DMS79 treated with DMSO at 0.1 percent for 48 hours (cell line): Measurements from ENCODE around the gene MYO1A.
A peak's percentile ranks its signal among the peaks of the same experiment; 100 is the strongest.
"Not testable (repeated sequence)": the region's sequence is repeated elsewhere in the genome, so short reads cannot be mapped to it uniquely, and the experiment has no call there.

Experiments
- DNase-seq: peaks from one replicate; lab custom pipeline; 2025; lab: John Stamatoyannopoulos, UW

MYO1A gene

DNA sequence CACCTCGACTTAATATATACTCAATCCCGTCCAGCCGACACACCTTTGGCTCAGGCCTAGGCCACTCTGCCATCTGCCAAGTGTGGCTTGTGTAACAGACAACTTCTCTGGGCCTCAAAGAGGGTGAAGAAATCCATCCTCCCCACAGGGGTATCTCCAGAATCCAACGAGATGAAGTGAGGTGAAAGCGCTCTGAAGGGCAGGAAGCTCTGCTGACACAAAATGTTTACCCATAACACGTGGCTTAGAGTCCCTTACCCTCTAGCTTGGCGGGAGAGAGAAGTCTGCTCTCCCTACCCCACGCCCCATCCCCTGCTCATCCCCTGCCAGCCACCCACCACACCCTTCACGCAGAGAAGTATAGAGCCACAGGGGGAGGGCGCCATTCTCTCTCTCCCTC is 56.6 kb downstream of the MYO1A start:
- DNase-seq, result no peak

DNA sequence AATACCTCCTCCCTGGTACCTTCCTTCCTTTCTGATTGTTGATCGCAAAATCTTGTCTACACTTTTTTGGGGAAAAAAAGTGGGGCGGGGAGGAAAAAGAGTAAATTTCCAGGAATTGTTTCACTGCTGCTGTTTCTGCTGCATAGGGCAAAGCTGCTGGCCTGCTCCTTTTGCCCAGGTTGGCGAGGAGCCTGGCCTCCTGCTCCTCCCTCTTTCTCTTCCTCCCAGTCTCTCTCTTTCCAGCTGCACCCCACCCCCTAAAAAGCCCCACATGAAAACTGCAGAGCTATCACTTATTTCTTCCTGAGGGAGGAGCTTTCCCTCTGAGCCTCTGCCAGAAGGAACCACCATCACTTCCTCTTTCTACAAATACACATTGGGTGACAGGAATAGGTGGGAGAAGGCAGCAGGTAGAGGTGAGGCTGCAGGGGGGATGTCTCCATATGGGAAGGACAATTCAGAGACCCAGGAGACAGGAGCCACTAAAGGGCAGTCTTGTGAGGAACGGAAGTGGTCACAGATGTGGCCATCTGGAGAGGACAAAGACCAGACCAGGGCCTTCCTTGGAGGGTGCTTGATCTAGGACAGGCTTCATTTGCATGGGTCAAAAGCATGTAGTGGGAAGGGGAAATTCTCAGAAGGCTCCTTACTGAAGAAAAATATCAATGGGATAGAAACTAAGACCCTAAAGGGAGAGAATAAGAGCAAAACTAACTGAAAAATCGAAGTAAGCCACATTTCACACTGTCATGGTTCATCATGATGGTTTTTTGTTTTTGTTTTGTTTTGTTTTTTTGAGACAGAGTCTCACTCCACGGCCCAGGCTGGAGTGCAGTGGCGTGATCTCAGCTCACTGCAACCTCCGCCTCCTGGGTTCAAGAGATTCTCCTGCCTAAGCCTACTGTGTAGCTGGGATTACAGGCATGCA is 58.3 kb downstream of the MYO1A start:
- no peak for DNase-seq

DNA sequence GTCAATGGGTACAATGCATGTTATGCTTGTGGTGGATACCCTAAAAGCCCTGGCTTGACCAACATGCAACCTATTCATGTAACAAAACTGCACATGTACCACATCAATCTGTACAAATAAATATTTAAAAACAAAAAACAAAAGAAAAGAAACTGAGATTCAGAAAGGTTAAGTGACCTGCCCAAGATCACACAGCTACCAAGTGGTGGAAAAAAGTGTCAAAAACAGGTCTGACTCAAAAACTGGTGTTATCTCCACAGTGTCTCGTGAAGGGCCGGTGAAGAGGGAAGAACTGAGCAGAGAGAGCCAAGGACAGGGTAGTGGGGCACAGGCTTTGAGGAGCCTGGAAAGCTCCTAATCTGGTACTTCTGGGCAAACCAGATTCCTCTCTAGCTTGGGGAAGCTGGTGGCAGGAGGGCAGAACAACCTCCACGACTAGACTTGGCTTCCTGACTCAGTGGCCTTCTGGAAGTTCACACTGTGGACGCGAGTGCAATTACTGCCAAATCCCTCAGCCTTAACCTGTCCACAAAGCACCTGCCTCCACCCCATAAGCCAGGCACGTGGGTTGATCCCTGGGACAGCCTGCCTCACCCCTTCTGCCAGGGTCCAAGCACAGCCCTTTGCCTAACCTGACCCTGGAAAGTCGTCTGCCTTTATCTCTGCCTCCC is 59.1 kb downstream of the MYO1A start:
- no peak for DNase-seq

DNA sequence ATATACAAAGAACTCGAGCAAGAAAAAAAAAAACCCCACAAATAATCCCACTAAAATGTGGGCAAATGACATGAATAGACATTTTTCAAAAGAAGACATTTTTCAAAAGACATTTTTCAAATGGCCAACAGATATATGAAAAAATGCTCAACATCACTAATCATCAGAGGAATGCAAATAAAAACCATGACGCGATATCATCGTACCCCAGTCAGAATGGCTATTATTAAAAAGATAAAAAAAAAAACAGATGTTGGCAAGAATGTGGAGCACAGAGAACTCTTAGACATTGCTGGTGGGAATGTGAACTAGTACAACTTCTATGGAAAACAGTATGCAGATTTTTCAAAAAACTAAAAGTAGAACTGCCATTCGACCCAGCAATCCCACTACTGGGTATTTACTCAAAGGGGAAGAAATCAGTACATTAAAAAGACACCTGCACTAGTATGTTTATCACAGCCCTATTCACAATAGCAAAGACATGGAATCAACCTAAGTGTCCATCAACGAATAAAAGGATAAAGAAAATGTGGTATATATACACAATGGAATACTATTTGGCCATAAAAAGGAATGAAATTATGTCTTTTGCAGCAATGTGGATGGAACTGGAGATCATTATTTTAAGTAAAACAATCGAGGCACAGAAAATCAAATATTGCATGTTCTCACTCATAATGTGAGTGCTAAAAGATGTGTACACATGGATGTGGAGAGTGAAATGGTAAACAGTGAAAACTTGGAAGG is 59.9 kb downstream of the MYO1A start:
- no peak for DNase-seq

DNA sequence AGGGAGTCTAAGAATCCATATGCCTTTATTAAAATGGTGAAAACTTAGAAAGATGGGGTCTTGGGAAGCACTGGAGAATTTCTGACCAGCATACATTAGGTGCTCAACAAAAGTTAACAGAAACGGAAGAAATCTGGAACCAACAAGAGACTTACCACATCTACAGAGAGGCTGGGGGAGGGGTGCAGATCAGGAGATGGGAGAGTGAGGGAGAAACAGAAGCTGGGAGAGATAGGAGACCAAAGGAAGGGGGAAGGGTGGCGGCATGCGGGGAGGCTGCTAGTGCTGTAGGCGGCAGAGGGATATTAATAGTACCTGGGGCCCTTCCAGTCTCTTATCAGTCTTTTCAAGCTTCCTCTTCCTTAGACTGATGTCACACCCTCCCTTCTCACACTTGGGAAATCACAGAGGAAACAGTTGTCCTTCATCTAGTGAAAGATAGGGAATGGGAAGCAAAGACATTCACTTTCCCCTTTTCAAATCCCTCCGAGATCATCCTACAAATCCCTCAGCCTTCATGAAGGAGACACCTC is 61.7 kb downstream of the MYO1A start:
- DNase-seq, result no peak

DNA sequence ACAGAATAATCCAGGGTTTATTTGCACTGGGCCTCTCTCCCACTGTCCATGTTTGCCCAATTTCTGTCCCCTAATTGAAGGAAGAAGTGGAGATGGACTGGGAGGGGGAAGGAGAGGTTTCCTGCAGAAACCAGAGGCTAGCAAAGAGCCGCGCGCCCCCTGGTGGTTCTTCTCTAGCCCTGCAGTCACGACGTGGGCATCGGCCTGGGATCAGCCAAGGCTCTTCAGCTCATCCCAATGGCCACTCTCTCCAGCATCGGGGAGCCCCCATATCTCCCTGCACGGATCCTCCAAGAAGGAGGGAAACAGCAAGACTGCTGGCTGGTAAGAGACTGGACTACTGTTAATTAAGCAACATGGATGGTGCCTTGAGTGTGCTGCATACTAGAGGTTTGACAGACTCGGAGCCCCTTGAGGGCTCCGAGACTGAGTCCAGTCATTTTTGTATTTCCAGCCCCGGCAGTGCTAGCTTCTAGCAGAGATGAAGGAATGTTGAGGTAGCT is 62.3 kb downstream of the MYO1A start:
- DNase-seq, result peak; percentile 33

DNA sequence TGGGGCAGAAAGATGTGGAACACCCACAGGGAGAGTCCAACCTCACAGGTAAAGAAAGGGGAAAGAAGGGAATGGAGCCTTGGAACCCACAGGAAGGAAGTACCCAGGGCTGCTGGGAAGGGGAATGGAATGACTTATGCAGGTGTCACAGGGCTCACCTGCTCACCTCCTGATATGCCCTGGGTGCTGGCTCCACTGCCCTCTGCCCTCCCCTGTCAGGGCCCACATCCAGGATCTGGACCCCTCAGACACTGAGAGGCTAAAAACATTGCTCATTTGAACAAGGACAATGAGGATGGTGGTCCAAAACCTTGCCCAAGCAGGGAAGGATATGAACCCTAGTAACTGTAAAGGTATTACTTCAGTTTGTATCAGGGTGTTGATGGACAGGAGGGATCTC is 62.9 kb downstream of the MYO1A start:
- DNase-seq, result no peak

DNA sequence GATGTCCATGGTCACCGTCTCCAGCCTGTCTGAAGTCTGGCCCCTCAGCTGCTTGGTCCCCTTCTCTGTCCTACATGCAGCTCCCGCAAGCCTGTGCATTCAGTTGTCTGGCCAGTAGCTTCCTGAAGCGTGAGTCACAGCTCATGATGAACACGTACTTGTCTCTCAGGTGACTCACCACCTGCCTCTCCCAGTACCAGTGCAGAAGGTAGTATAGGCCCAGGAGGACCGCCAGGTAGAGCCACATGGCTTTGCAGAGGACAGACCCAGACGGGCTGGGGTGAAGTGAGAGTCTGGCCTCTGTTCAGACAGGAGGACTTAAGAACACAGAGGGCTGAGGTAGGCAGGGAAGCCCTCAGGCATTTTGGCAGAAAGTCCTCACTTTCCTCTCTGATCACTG is 64.2 kb downstream of the MYO1A start:
- not testable (repeated sequence) for DNase-seq

DNA sequence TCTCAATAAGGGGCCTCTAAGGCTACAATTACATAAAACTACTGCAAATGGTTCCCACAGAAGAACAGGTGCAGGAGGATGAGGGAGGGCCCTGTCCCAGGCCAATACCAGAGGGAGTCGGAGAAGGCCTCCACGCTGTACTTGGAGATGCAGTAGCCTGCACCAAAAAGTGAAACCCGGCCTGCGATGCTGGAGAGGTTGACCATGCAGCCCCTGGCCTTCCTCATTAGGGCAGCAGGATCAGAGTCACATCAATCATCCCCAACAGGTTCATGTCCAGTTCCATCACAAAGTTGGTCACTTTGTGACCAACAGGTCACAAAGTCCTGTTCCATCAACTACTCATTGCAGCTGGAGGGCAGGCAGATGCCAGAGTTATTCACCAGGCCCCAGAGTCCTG is 66.5 kb downstream of the MYO1A start:
- no peak for DNase-seq

DNA sequence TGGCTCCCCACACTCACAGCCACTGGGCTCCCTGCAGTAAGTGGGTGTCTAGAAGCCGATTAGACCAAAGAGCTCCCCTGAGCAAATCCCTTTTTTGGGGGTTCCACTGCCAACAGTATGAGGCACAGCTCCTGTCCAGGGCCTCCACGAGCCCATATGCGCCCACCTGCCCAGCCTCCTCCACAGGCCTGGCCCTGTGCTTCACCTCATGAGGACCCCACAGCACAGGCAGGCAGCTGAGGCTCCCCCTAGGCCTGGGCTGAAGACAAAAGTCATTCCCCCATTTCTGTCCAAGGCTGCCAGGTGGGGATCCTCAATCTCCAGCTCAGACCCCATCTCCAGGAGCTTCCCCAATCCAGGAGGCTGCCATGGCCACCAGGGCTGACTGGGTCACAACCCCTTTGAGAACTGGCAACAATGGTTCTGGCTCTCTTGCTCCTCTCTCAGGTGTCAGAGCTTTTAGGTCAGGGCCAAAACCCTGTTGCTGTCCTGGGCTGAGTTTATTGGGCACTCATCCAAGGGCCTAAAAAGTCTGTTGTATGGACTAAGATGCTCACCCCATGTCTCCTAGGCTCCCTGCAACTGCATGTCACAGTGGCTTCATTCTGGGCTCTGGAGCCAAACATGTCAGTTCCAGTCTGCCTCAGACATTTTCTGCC is 67.2 kb downstream of the MYO1A start:
- DNase-seq, result not testable (repeated sequence)

DNA sequence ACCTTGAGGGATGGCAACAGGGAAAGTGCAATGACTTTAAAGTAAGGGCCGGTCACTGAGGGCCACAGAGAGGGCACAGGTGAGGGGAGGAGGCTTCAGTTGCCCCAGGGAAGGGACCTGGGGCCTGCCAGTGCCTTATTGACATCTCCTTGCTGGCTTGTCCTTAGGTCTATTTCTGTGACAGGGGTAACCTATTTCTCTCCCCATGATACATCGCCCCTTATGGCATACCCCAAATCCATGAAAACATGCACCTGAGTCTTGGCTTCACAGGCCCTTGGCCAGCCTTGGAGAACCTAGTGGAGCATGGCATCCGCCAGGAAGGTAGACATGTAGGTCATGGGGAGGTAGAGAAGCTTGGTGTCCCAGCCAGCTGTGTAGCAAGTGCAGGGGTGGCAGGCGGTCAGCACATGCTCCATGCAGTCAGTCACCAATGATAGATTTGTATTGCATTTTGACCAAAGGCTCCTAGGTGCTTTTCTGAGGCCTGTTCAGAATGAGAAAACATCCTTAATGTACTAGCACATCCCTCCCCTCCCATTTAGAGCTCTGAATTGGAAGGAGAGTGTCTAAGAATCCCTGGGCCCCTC is 68.9 kb downstream of the MYO1A start:
- no peak for DNase-seq

DNA sequence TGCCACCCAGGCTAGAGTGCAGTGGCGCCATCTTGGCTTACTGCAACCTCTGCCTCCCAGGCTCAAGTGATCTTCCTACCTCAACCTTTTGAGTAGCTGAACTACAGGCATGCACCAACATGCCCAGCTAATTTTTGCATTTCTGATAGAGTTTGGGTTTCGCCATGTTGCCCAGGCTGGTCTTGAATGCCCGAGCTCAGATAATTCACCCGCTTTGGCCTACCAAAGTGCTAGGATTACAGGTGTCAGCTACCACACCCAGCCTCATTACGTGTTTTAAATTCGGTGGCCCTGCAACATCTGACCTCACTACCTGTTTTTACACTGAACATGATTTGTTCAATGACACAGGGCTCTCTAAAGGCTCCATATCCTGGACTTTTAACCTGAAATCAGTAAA is 69.7 kb downstream of the MYO1A start:
- no peak for DNase-seq

DNA sequence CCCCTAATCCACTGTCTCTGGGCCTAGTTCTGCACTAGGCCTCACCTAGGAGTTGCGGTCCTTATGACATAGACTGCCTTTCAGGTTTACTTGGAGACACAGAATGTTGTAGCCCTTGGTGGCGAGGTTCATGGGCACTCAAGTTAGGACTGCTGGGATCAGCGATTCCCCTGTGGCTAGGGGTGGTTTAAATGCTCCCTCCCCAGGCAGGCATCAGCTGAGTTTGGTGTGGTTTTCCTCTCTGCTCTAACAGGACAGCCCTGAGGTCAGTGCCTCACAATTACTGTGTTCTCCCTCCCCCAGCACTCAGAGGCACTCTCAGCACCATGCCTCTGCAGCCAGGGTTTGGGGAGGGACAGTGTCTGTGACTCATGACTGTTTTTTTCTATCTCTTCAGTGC is 70.3 kb downstream of the MYO1A start:
- DNase-seq, result no peak
